Kidney epithelial cell (primary cell): Measurements from ENCODE around the gene COQ10A. TPM values are rescaled to one million over a fixed set of nuclear protein-coding genes. Genes with fewer than 3 reads are reported as not detected.

Source experiments
- DNase-seq: peaks from one replicate; pipeline ENCODE4 v3.0.0-alpha.2; 2010; ENCODE audit warnings: low read depth
- H3K27me3 ChIP-seq: 2 replicates; pipeline ENCODE4 v1.6.0; 2011; ENCODE audit warnings: low read length; ENCODE audit not compliant: control insufficient read depth, insufficient read depth
- H3K36me3 ChIP-seq: 2 replicates; pipeline ENCODE4 v1.5.1; 2011; ENCODE audit warnings: low read length; ENCODE audit not compliant: control insufficient read depth, insufficient read depth
- H3K4me3 ChIP-seq: 2 replicates; pipeline ENCODE4 v1.5.1; 2011; ENCODE audit warnings: low read depth, mild to moderate bottlenecking, control low read depth, low read length
- CTCF ChIP-seq: IDR thresholded peaks from 2 replicates; pipeline ENCODE4 v1.5.1; 2011; ENCODE audit warnings: mild to moderate bottlenecking, moderate library complexity, low read length, control low read depth, inconsistent platforms; ENCODE audit not compliant: insufficient read depth, poor library complexity, severe bottlenecking
- total RNA-seq: library from RNA; depleted of rRNA; stranded (reverse); fragments of >200 nt; gene quantifications from 2 replicates; pipeline ENCODE4 v1.2.3, GENCODE V29; 2015

Gene COQ10A
- total RNA-seq, 1 donor from 2014 or later: 13.7 TPM

- Histone ChIP-seq H3K36me3 (peaks cover 3% of the 10 kb centered on the region), H3K27me3 (no peaks in the 10 kb centered on the region), H3K4me3 (no peak overlapping the region)
- DNase-seq: no peak
- no peak for TF ChIP-seq CTCF
These were observed 19.5 kb downstream of the COQ10A start for GRCh38 chr12:56286044-56286830.

GRCh38 chr12:56288705-56289387 is 22.1 kb downstream of the COQ10A start:
- H3K4me3 ChIP-seq: no peak overlapping the region
- DNase-seq: no peak
- TF ChIP-seq CTCF: no peak
- no peaks in the 10 kb centered on the region for H3K27me3 ChIP-seq
- H3K36me3 ChIP-seq: peaks cover 1% of the 10 kb centered on the region

GRCh38 chr12:56293795-56294194 is 27.1 kb downstream of the COQ10A start:
- Histone ChIP-seq H3K27me3 (no peaks in the 10 kb centered on the region), H3K36me3 (no peaks in the 10 kb centered on the region)

GRCh38 chr12:56296295-56296694 is 29.6 kb downstream of the COQ10A start:
- Histone ChIP-seq H3K27me3 (no peaks in the 10 kb centered on the region), H3K36me3 (no peaks in the 10 kb centered on the region), H3K4me3 (no peak overlapping the region)
- TF ChIP-seq CTCF: no peak
- DNase-seq: no peak

More at GRCh38 chr12:56293795-56294194, 27.1 kb downstream of the COQ10A start:
- no peak for TF ChIP-seq CTCF
- no peak overlapping the region for H3K4me3 ChIP-seq
- DNase-seq: no peak

GRCh38 chr12:56297400-56297799 is 30.7 kb downstream of the COQ10A start:
- no peak for DNase-seq
- Histone ChIP-seq H3K4me3 (no peak overlapping the region), H3K36me3 (no peaks in the 10 kb centered on the region), H3K27me3 (no peaks in the 10 kb centered on the region)
- no peak for TF ChIP-seq CTCF
